ENCODE results near the gene CHRDL2. TPM values are rescaled to one million over a fixed set of nuclear protein-coding genes. Genes with fewer than 3 reads are reported as not detected.

Gene CHRDL2
- total and polyA plus RNA-seq, 2 of the 13 experiments (the other 11 are each of a cell fraction or from before 2014, with no cell fraction given): 0.04 TPM; not detected in 1

- TF ChIP-seq TFDP2 (CRISPR knock-in tag; IDR thresholded peaks at IDR 0.05): no peak
- no peak for TF ChIP-seq NKX3-1 (CRISPR knock-in tag; IDR thresholded peaks at IDR 0.05)
- no peak for TF ChIP-seq HNRNPUL1 (IDR thresholded peaks at IDR 0.05; ENCODE audit: low read depth, low read length)
- TF ChIP-seq ZBTB14 (CRISPR knock-in tag; IDR thresholded peaks at IDR 0.05): no peak
- no peak for TF ChIP-seq IKZF1 (IDR thresholded peaks at IDR 0.05)
- TF ChIP-seq HBP1 (CRISPR knock-in tag; IDR thresholded peaks at IDR 0.05; ENCODE audit: low read depth): no peak
- no peak for TF ChIP-seq ZBTB44 (CRISPR knock-in tag; IDR thresholded peaks at IDR 0.05)
- TF ChIP-seq HNF1A (IDR thresholded peaks at IDR 0.05; ENCODE audit: low read depth): no peak
- no peak for TF ChIP-seq HNF1A (CRISPR knock-in tag; IDR thresholded peaks at IDR 0.05; ENCODE audit: borderline replicate concordance)
- 0 out of 2 replicates have a peak, but pooled peaks have one; percentile 10 for TF ChIP-seq SOX5 (CRISPR knock-in tag; IDR thresholded peaks at IDR 0.05; ENCODE audit: borderline replicate concordance)
- no peak for TF ChIP-seq FUBP1 (CRISPR knock-in tag; IDR thresholded peaks at IDR 0.05; ENCODE audit: borderline replicate concordance)
- no peak for TF ChIP-seq ZNF883 (CRISPR knock-in tag; IDR thresholded peaks at IDR 0.05; ENCODE audit: not compliant biosample characterization)
- TF ChIP-seq NFATC3 (CRISPR knock-in tag; IDR thresholded peaks at IDR 0.05): no peak
- TF ChIP-seq ZNF350 (CRISPR knock-in tag; IDR thresholded peaks at IDR 0.05; ENCODE audit: borderline replicate concordance, low read depth): no peak
- TF ChIP-seq MAF1 (CRISPR knock-in tag; IDR thresholded peaks at IDR 0.05; ENCODE audit: borderline replicate concordance): no peak
- TF ChIP-seq GPBP1L1 (CRISPR knock-in tag; IDR thresholded peaks at IDR 0.05): no peak
These were observed 4.6 kb downstream of the CHRDL2 start (continued) for GRCh38 chr11:74726547-74727182.
